Measurements from ENCODE around the gene CORO7.

Gene CORO7

GRCh38 chr16:4443986-4444385, 27.6 kb upstream of the CORO7 start:
- TF ChIP-seq SIN3A (IDR thresholded peaks at IDR 0.05; ENCODE audit: borderline replicate concordance, insufficient read depth, low read length) (no peak), FOXP2 (optimal IDR thresholded peaks at IDR 0.05; ENCODE audit: borderline replicate concordance, extremely low read depth, extremely low read length, insufficient read depth) (no peak), REST (IDR thresholded peaks at IDR 0.05; ENCODE audit: insufficient read depth in 1 of 2, low read depth in 2 of 2, low read length in 2 of 2) (no peak), TAF1 (IDR thresholded peaks at IDR 0.05; ENCODE audit: borderline replicate concordance, insufficient read depth, low read length) (no peak), POLR2AphosphoS5 (IDR thresholded peaks at IDR 0.05; ENCODE audit: low read depth, low read length) (no peak)

GRCh38 chr16:4443271-4443670, 26.9 kb upstream of the CORO7 start:
- TF ChIP-seq SIN3A (IDR thresholded peaks at IDR 0.05; ENCODE audit: borderline replicate concordance, insufficient read depth, low read length) (no peak), FOXP2 (optimal IDR thresholded peaks at IDR 0.05; ENCODE audit: borderline replicate concordance, extremely low read depth, extremely low read length, insufficient read depth) (no peak), POLR2AphosphoS5 (IDR thresholded peaks at IDR 0.05; ENCODE audit: low read depth, low read length) (no peak), REST (IDR thresholded peaks at IDR 0.05; ENCODE audit: insufficient read depth in 1 of 2, low read depth in 2 of 2, low read length in 2 of 2) (no peak), TAF1 (IDR thresholded peaks at IDR 0.05; ENCODE audit: borderline replicate concordance, insufficient read depth, low read length) (no peak)

- no peak for TF ChIP-seq SIN3A (IDR thresholded peaks at IDR 0.05; ENCODE audit: borderline replicate concordance, insufficient read depth, low read length)
- TF ChIP-seq FOXP2 (optimal IDR thresholded peaks at IDR 0.05; ENCODE audit: borderline replicate concordance, extremely low read depth, extremely low read length, insufficient read depth): no peak
- TF ChIP-seq REST (IDR thresholded peaks at IDR 0.05; ENCODE audit: insufficient read depth in 1 of 2, low read depth in 2 of 2, low read length in 2 of 2): no peak
- no peak for TF ChIP-seq TAF1 (IDR thresholded peaks at IDR 0.05; ENCODE audit: borderline replicate concordance, insufficient read depth, low read length)
- TF ChIP-seq POLR2AphosphoS5 (IDR thresholded peaks at IDR 0.05; ENCODE audit: low read depth, low read length): no peak
Measured at GRCh38 chr16:4442371-4442770, 26.0 kb upstream of the CORO7 start.

- no peak for TF ChIP-seq REST (IDR thresholded peaks at IDR 0.05; ENCODE audit: insufficient read depth in 1 of 2, low read depth in 2 of 2, low read length in 2 of 2)
- no peak for TF ChIP-seq SIN3A (IDR thresholded peaks at IDR 0.05; ENCODE audit: borderline replicate concordance, insufficient read depth, low read length)
- no peak for TF ChIP-seq FOXP2 (optimal IDR thresholded peaks at IDR 0.05; ENCODE audit: borderline replicate concordance, extremely low read depth, extremely low read length, insufficient read depth)
- TF ChIP-seq POLR2AphosphoS5 (IDR thresholded peaks at IDR 0.05; ENCODE audit: low read depth, low read length): no peak
- TF ChIP-seq TAF1 (IDR thresholded peaks at IDR 0.05; ENCODE audit: borderline replicate concordance, insufficient read depth, low read length): no peak
Measured at GRCh38 chr16:4437366-4437765, 21.0 kb upstream of the CORO7 start.

Data from PFSK-1 (cell line).